Transverse colon (tissue), 4 donors: ENCODE data around the gene CDH18. TPM values are rescaled to one million over a fixed set of nuclear protein-coding genes. Genes with fewer than 3 reads are reported as not detected.

Experiments
- DNase-seq: peaks from one replicate; pipeline ENCODE4 v3.0.0-alpha.2; 2019
- H3K27ac ChIP-seq, 4 donors: fragments of 200-600 bp; sonication (generic); 2 replicates each; pipeline ENCODE4 v1.5.1; 2016 to 2018; ENCODE audit warnings: inconsistent platforms in 4 of 4
- H3K27me3 ChIP-seq: fragments of 200-600 bp; sonication (generic); 2 replicates; pipeline ENCODE4 v1.5.1; 2017; ENCODE audit warnings: inconsistent platforms
- H3K36me3 ChIP-seq, 4 donors: fragments of 200-600 bp; sonication (generic); 2 replicates each; pipeline ENCODE4 v1.5.1; 2017 to 2019; ENCODE audit warnings: inconsistent platforms in 4 of 4
- H3K4me1 ChIP-seq, 4 donors: fragments of 200-600 bp; sonication (generic); 2 replicates each; pipeline ENCODE4 v1.5.1; 2017 to 2020; ENCODE audit warnings: inconsistent platforms in 4 of 4
- H3K4me3 ChIP-seq, 4 donors: fragments of 200-600 bp; sonication (generic); 1 replicate in 1 of 4; 2 replicates in 3 of 4; pipeline versions ENCODE4 v1.5.1 to v1.6.1; 2017 to 2019; ENCODE audit warnings: inconsistent platforms in 4 of 4
- H3K9me3 ChIP-seq, 2 donors: fragments of 200-600 bp; sonication (generic); 2 replicates each; pipeline ENCODE4 v1.5.1; 2017 to 2019; ENCODE audit warnings: inconsistent platforms in 2 of 2
- CTCF ChIP-seq, 5 experiments: fragments of 200-600 bp in 3 of 5; fragments of 450-650 bp in 2 of 5; sonication (generic) in 3 of 5; IDR thresholded peaks; 1 replicate in 2 of 5; 2 replicates in 3 of 5; pipeline ENCODE4 v1.5.1; 2016 to 2017; ENCODE audit warnings: antibody characterized with exemption in 5 of 5, inconsistent platforms in 3 of 5, mild to moderate bottlenecking in 2 of 5, moderate library complexity in 1 of 5
- EP300 ChIP-seq: sonication (generic); formaldehyde crosslinking; IDR thresholded peaks from one replicate; pipeline ENCODE4 v1.6.1; 2017; ENCODE audit warnings: antibody characterized with exemption, low read depth
- POLR2A ChIP-seq: fragments of 450-650 bp; IDR thresholded peaks from one replicate; pipeline ENCODE4 v1.6.1; 2016; ENCODE audit warnings: antibody characterized with exemption, mild to moderate bottlenecking, moderate library complexity
- POLR2AphosphoS5 ChIP-seq, 3 donors: sonication (generic); formaldehyde crosslinking; IDR thresholded peaks; one replicate each; pipeline ENCODE4 v1.6.1; 2016; ENCODE audit warnings: antibody characterized with exemption in 3 of 3
- WGBS, 2 donors: methylation state at CpG; one replicate each; pipeline ENCODE4 v1.1.5; 2018; ENCODE audit warnings: low coverage in 1 of 2; 5-methylcytosine and 5-hydroxymethylcytosine counted together
- in situ Hi-C, 4 donors: fragments of 200-750 bp; cut with MboI; loops; one replicate each; pipeline versions ENCODE4 v1.15.0 to v1.15.1; 2017; ENCODE audit warnings: low sequenced_read_pairs in 3 of 4, low pct_ligation_motif_present in 1 of 4, low pct_unique_long_range_greater_than_20kb in 1 of 4
- intact Hi-C: fragments of 100-400 bp; cut with DNase I; formaldehyde crosslinking; loops from one replicate; pipeline ENCODE4 v1.15.1; 2023; ENCODE audit warnings: low total_unique reads
- total RNA-seq, 4 donors: library from RNA; depleted of rRNA; stranded (reverse); fragments of >200 nt; gene quantifications; one replicate each; pipeline ENCODE4 v1.1.0, GENCODE V29; 2016

Gene CDH18
- total RNA-seq, 4 donors from 2014 or later = not detected

GRCh38 chr5:19701731-19702130 lies 286.3 kb downstream of the CDH18 start:
- Histone ChIP-seq H3K9me3 (no peaks in the 10 kb centered on the region), H3K27me3 (no peaks in the 10 kb centered on the region), H3K27ac (no peak overlapping the region), H3K36me3 (no peaks in the 10 kb centered on the region), H3K4me3 (no peak overlapping the region), H3K4me1 (no peaks in the 10 kb centered on the region)
- WGBS, 2 donors = 89 to 97% methylated on average over 5 of the region's 5 CpGs
- no peak for DNase-seq
- intact Hi-C loops = no loop called here
- TF ChIP-seq POLR2A (no peak), POLR2AphosphoS5 (IDR thresholded peaks at IDR 0.05) (no peak), EP300 (no peak), CTCF (IDR thresholded peaks at IDR 0.05) (no peak)
- in situ Hi-C loops = no loop called here

GRCh38 chr5:19694949-19695611 lies 292.9 kb downstream of the CDH18 start:
- no peak for DNase-seq
- Histone ChIP-seq H3K9me3 (peaks cover 0 to 4% of the 10 kb centered on the region in 2 donors), H3K4me1 (no peaks in the 10 kb centered on the region), H3K27me3 (no peaks in the 10 kb centered on the region), H3K27ac (no peak overlapping the region), H3K4me3 (no peak overlapping the region), H3K36me3 (no peaks in the 10 kb centered on the region)
- in situ Hi-C loops (no loop called here), intact Hi-C loops (no loop called here)
- WGBS, 2 donors = 41 to 51% methylated on average over 4 of the region's 4 CpGs
- TF ChIP-seq POLR2A (no peak), EP300 (no peak), POLR2AphosphoS5 (IDR thresholded peaks at IDR 0.05) (no peak), CTCF (IDR thresholded peaks at IDR 0.05) (no peak)

- DNase-seq = no peak
- 56 to 91% methylated on average over 1 of the region's 1 CpG for WGBS, 2 donors
- H3K4me3 ChIP-seq = no peak overlapping the region
- no peak overlapping the region for H3K27ac ChIP-seq
- no peak for TF ChIP-seq EP300
- TF ChIP-seq CTCF (IDR thresholded peaks at IDR 0.05) = no peak
- TF ChIP-seq POLR2A = no peak
- TF ChIP-seq POLR2AphosphoS5 (IDR thresholded peaks at IDR 0.05) = no peak
- in situ Hi-C loops (no loop called here), intact Hi-C loops (no loop called here)
- H3K4me1 ChIP-seq = no peaks in the 10 kb centered on the region
- no peaks in the 10 kb centered on the region for H3K36me3 ChIP-seq
- no peaks in the 10 kb centered on the region for H3K27me3 ChIP-seq
- H3K9me3 ChIP-seq = peaks cover 0 to 4% of the 10 kb centered on the region in 2 donors
Measured at GRCh38 chr5:19690978-19691377, 297.0 kb downstream of the CDH18 start.

- intact Hi-C loops = no loop called here
- Histone ChIP-seq H3K27ac (no peak overlapping the region), H3K36me3 (no peaks in the 10 kb centered on the region), H3K4me3 (no peak overlapping the region), H3K27me3 (no peaks in the 10 kb centered on the region), H3K9me3 (no peaks in the 10 kb centered on the region), H3K4me1 (no peaks in the 10 kb centered on the region)
- TF ChIP-seq POLR2A = no peak
- TF ChIP-seq CTCF (IDR thresholded peaks at IDR 0.05) = no peak
- no peak for TF ChIP-seq POLR2AphosphoS5 (IDR thresholded peaks at IDR 0.05)
- no peak for TF ChIP-seq EP300
- 84 to 100% methylated on average over 1 to 3 of the region's 3 CpGs for WGBS, 2 donors
- in situ Hi-C loops = no loop called here
- no peak for DNase-seq
Measured at GRCh38 chr5:19685473-19685872, 302.5 kb downstream of the CDH18 start.
